TTC549 (cell line): ENCODE data around the gene ZNF598.
"Not testable (repeated sequence)": the region's sequence is repeated elsewhere in the genome, so short reads cannot be mapped to it uniquely, and the experiment has no call there.

Experiments
- FAIRE-seq: peaks from 2 replicates; lab custom pipeline; 2012; peaks lifted over from hg19 to GRCh38; lab: Jason Lieb, UNC

ZNF598 gene

DNA sequence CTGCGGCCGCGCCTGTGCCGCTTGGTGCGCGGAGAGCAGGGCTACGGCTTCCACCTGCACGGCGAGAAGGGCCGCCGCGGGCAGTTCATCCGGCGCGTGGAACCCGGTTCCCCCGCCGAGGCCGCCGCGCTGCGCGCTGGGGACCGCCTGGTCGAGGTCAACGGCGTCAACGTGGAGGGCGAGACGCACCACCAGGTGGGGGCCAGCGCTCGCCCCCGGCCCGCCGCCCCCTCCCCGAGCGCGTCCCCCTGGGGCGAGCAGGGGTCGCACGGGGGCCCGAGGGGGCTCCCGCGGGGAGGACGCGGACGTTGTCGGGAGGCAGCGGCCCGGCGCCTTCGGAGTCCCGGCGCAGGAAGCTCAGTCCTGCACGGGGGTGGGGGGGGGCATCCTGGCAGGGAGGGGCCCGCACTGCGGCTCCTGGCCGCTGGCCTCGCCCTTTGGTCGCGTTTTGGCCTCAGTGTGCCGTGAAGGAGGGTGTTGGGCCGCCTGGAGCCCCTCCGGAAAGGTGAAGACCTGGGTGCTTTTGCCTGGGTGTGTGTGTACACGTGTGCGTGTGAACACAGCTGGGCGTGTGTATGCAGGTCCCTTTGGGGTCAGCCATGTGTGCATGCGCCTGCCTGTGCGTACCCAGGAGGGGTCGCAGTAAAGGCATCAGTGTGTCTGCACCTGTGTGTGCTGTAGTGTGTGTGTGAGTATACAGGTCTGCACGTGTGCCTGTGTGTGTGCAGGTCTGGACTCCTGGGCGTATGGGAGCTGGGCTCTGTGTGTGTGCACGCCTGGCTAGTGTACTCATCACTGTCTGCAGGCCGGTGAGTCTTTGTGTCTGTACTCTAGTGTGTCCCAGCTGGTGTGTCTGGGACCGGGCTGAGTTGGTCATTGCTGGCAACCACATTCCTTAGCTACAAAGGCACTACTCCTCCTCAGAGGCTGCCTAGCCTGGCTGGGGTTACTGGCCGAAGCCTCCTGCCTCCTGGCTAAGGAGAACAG is 17.7 kb upstream of the ZNF598 start:
- FAIRE-seq = no peak

DNA sequence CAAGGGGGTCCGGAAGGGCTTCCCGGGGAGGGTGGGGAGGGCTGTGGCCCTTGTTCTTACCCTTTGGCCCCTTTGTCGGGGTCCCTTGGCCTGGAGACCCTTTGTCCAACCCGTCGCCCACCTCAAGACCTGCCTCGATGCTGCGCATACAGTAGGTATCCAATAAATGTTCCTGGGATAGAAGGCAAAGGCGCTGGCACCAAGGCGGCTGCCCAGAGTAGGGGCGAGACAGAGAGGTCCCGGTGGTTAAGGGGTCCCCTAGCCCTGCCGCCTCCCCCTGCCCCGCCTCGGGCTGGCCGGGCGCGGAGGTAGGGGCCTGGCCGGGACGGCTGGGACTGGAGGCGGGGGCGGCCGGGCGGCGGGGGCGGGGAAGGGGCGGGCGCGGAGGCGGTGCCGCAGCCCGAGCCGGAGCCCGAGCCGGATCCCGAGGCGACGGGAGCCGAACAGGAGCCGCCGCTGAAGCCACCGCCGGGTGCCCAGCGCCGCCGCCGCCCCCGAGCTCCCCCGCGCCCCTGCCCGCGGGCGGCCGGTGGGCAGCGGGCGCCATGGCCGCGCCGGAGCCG is 16.9 kb upstream of the ZNF598 start, which contains the start of gene NHERF2:
Gene NHERF2 (plus strand): TSS at position 442 of the 563 bp plus-strand sequence. CDS start 104 bp downstream, at position 546.
- FAIRE-seq = no peak

DNA sequence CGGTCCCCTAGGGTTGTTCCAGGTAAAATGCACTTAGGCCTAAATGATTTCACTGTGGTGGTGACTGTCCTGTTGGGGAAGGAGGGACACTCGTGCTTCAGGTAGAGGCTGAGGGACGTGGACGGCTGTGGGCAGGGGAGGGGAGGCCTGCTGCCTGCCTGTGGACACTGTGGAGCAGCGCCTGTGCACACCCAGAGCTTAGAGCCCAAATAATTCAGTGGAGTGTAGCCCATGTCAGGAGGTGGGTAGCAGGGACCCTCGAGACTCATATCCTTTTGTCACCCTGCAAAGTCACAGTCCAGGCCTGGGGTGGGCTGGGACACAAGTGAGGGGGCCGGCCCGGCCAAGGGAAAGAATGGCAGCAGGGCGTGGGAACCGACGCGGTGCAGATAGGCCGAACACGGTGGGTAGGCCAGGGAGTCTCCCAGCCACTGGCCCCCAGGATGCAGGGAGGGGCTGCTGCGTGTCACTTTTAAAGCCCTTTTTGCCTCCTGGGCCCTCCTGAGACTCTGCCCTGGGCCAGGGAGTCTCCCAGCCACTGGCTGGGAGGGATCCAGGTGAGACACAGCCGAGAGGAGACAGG is 16.3 kb upstream of the ZNF598 start:
- no peak for FAIRE-seq

DNA sequence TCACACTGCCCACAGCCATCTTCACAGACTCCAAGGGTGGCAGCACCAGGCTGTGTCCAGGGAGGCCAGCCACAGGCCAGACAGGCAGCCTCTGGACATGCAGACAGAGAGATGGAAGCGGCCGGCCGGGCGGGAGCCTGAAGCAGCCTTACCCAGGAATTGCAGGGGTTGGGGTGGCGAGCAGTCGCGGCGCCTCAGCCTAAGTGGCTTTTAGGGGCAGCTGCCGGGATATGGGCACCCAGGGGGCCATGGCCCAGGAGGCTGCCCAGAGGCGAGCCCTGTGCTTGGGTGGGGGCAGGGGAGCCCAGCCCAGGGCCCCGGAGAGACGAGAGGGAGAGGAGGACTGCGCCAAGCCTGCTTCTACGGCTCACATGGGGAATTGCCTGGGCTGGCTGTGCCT is 15.6 kb upstream of the ZNF598 start:
- FAIRE-seq = no peak

DNA sequence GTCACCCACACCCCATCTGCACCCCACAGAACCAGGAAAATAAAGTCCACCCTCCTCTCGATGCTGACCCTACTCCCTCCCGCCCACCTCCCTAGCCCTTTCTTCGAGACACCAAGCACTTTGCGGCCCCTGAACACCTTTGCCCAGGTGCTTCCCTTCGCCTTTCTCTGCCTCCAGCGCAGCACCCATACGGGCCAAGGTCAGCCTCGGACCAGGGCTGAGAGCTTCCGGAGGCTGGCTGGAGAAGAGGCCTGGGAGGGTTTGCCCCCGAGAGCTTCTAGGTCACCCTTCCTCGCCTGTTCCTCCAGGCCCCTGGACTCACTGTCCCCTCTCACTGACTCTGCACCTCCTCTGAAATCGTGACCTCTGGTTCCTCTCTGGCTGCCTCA is 14.4 kb upstream of the ZNF598 start:
- FAIRE-seq = no peak

DNA sequence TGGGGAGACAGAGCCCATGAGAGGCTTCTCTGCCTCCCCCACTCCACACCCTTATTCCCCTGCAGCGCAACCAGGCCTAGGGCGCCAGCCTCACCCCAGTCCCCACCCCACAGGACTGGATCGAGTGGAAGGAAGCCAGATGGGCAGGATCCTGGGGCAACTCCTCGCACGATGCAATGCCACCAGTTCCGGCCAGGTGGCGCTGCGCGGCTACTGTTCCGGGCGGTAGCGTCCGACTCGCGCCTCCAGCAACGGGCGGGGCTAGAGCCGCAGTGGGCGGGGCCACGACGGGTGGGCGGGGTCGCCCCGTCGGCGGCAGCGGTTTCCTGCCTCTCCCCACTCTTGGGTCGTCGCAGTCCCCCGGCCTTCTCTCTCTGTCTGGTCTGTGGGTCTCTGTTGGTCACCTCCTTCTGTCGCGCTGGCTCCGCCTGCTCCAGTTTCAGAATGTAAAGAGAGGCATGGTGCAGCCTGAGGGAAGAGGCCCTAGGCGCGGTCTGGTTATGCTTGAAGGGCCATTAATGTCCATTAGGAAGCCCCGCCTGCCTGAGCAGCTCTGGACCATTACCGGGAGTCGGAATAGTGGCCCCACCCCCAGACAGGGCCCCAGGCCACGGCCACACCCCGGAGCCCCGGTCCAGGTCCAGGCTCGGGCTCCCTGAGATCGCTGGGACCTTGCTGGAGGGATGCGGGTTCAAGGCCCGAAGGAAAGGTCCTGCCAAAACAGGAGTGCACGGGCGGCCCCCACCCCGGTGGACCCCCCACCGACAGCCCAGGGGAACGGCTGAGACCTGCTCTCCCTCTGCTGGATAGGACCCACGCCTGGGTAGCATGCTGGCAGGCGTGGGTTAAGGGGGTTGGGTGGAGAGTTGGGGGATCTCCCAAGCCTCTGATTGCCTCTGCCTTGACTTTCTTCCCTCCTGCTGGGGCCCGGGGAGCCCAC is 13.7 kb upstream of the ZNF598 start:
- no peak for FAIRE-seq

DNA sequence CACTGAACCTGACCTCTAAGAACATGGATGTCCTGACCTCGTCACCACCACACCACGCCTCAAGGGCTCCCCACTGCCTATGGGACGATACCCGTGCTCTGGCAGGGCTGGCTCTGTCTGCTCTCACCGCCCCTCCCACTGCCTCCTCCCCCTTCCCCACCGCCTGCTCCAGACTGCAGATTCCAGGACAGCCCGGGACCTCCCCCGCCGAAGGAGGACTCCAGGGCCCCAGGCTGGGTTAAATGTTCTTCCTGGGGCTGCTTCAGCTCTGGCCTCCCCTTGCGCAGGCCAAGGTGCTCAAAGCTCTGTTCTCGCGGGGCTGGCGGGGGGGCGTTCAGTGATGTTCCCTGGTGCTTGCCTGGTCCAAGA is 13.1 kb upstream of the ZNF598 start:
- no peak for FAIRE-seq

DNA sequence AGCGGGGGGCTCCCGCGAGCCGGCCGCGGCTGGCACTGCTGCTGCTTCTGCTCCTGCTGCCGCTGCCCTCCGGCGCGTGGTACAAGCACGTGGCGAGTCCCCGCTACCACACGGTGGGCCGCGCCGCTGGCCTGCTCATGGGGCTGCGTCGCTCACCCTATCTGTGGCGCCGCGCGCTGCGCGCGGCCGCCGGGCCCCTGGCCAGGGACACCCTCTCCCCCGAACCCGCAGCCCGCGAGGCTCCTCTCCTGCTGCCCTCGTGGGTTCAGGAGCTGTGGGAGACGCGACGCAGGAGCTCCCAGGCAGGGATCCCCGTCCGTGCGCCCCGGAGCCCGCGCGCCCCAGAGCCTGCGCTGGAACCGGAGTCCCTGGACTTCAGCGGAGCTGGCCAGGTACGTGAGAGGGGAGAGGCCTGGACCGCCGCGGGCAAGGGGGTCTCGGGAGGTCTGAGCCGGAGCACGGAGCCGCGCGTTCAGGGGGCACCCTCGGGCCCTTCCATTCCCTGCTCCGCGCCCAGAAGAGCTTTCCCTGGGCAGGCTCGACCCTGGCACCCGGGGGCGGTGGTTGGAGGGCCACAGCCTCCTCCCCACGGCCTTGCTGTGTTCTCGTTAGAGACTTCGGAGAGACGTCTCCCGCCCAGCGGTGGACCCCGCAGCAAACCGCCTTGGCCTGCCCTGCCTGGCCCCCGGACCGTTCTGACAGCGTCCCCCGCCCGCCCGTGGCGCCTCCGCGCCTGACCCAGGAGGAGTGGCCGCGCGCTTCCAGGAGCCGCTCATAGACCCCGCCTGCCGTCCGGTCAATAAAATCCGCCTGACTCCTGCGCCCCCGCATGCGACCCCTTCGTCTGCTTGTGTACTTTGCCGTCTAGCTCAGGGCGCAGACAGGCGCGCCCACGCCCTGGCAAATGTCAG is 10.6 kb upstream of the ZNF598 start:
- FAIRE-seq = no peak

DNA sequence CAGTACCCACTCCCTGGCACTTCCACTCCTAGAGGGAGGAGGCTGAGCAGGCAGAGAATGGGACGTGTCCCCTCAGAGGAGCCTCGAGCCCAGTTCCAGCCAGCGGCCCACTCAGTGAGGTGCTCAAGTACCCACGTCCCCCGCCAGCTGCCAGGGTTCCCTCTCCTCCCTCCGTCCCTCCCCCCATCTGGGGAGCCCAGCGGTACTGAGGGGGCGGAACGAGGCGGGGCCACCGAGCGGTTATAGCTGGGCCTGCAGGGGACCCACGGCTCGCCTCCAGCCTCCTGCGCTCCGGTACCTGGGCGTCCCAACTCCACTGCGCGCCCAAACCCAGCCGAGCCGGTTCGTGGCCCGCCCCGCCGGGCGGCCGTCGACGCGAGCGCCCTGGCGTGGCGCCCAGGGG is 9.9 kb upstream of the ZNF598 start, which contains the start of gene NPW:
Gene NPW (plus strand): TSS at position 268 of the 403 bp plus-strand sequence.
- FAIRE-seq = no peak

DNA sequence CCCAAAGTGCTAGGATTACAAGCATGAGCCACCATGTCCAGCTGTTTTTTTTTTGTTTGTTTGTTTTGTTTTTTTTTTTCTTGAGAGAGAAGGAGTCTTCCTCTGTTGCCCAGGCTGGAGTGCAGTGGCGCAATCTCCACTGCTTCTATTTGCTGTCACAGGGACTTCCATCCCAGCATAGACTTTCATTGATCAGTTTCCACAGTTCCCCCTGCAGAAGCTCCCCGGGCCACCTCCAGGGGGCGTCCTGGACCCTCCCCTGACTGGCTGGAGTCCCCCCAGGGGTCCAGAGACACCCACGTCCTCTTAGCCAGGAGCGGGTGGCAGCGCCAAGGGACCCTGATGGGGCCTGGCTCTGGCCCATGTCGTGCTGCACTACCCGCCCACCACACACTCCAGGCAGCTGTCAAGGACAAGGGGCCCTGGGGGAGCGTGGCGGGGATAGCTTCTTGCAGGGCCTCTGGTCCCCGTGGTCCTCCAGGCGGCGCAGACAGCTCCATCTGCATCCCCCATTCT is 6.8 kb upstream of the ZNF598 start:
- no peak for FAIRE-seq

DNA sequence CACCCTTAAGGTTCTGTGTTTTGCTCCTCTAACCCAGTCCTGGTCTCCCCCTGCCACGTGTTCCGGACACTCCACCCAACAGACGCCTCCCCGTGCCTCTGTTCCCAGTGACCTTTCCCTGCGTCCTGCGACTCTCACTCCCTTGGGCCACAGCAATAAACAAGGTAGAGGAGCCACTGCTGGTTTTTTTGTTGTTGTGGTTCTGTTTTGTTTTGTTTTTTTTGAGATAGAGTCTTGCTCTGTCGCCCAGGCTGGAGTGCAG is 6.3 kb upstream of the ZNF598 start:
- no peak for FAIRE-seq

DNA sequence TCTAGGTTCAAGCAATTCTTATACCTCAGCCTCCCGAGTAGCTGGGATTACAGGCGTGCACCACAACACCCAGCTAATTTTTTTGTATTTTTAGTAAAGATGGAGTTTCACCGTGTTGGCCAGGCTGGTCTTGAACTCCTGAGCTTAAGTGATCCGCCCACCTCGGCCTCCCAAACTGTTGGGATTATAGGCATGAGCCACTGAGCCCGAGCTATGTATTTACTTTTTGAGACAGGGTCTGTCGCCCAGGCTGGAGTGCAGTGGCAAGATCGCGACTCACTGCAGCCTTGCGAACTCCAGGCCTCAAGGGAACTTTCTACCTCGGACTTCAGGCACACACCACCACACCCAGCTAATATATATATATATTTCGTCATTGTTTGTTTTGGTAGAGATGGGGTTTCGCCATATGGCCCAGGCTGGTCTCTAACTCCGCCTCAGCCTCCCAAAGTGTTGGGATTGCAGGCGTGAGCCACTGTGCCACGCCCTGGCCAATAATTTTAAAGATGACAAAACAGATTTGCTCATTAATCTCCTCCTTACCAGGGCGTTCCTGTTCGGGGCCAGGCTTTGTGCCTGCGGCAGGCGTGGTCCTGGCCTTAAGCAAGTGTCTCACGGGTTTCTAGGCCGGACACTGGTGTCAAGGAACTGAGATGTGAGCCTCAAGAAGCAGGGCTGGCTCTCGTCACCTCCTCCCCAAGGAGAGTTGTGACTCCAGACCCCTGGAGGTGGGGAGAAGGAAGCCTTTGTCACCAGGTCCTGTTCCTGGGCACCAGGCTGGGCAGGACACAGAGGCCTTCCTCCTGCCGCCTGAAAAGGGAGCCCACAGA is 5.7 kb upstream of the ZNF598 start:
- FAIRE-seq = no peak

DNA sequence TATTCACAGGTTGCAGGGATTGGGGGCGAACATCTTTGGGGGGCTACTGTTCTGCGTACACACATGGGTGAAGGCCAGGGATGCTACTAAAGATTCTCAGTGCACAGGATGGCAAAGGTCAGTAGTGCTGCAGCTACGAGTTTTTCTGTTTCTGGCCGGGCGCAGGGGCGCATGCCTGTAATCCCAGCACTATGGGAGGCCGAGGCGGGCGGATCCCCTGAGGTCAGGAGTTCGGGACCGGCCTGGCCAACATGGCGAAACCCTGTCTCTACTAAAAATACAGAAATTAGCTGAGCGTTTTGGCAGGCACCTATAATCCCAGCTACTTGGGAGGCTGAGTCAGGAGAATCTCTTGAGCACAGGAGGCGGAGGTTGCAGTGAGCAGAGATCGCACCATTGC is 3.9 kb upstream of the ZNF598 start:
- no peak for FAIRE-seq

DNA sequence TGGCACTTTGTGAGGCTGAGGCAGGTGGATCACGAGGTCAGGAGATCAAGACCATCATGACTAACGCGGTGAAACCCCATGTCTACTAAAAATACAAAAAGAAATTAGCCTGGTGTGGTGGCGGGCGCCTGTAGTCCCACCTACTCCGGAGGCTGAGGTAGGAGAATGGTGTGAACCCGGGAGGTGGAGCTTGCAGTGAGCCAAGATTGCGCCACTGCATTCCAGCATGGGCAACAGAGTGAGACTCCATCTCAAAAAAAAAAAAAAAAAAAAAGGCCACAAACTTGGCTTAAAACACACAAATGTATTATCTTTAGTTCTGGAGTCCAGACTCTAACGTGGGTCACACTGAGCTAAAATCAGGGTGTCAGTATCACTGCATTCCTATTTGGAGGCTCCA is 2.1 kb upstream of the ZNF598 start:
- FAIRE-seq = not testable (repeated sequence)

DNA sequence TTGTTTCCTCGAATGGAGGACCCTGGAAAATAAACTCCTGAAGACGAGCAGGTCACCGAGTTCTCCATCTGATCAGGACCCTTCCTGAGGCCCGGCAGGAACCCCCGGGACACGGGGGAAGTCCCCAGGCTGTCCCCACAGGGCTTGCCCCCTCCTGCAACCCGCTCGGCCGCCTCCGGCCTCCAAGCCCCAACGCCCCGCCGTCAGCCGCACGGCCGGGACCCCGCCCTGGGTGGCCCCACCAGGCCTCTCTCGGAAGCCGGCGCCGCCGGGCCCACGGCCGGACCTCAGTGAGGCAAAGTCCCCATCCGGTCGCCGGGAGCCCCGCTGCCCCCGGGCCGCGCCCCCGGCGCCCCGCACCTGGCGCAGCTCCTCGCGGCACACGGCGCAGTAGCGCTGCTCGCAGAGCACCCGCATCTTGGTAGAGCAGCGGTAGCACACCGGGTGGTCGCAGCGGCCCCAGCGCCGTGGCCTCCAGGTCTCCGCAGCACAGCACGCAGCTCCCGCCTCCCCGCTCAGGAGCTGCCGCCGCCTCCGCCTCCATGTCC is 383 bp downstream of the ZNF598 start:
- FAIRE-seq = no peak

DNA sequence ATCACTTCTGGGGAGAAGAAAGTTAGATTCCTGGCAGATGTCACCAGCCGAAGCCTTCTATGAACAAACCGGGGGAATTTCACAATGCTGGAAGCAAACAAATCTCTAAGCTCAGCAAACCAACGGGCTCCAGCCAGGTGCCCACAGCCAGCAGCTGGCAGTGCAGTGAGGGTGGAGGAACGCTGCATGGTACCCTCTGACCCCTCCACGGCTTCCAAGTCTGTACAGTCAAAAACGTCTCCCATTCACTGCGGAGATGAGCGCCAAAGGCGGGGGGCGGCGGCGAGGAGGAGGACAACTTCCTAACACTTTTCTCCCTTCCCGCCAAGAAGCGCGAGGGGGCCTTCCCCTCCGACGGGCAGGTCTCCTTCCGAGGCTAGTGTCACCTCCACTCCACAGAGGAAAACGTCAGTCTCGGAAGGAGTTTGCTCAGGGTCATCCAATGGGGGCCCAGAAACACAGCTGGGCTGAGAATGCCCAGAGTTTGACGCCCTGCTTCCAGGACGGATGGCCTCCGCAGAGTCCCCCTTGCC is 924 bp downstream of the ZNF598 start:
- no peak for FAIRE-seq

DNA sequence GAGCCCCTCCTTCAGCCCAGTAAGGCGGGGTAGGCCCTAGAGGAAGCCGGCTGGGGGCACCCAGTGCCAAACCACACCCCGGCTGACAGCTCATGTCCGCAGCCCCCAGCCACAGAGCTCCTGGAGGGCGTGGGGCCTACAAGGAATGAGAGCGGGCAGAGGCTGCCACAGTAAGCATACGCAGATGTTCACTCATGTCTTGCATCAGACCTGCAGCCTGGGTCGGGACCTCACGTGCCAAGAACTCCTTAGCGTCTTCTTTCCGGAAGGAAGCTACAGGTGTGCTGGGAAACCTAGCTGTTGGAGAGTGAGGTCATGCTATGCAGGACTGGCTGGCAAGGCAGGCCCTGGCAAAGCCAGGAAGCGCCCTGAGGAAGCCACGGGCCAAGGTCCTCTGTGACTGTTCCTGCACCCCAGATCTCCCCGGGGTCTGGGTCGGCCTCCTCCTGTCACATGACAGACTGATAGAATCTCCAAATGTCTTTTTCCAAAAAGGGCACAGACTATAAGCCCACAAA is 1.6 kb downstream of the ZNF598 start:
- no peak for FAIRE-seq

DNA sequence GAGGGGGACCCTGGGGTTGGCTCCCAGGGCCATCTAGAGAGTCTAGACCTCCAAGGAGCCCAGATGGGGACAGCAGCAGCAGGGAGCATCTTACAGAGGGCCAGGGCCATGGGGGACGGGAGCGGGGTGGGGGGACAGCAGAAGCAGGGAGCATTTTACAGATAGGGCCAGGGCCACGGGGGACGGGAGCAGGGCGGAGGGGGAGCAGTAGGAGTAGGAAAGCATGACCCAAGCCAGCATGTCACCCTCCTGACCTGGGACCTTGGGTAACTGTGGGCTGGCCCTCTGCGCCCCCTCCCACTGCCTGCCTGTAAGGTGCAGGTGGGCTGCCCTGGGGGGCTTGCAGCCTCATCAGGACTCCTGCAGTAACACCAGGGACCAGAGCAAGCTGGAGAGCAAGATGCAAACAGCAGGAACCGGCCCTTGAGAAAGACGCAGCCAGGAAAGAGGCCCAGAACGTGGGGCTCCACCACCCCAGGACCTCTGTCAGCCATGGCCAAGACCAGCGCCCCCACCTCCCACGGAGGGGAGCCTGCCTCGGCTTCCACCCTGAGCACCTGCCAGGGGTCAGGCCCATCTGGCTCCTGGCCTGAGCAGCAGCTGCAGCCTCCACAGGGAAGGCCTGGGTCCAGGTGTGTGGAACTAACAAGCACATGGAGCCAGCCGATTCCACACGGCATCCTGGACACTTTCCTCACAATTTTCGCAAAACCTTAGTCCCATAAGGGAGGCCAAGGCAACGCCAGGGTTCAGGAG is 2.4 kb downstream of the ZNF598 start:
- no peak for FAIRE-seq

DNA sequence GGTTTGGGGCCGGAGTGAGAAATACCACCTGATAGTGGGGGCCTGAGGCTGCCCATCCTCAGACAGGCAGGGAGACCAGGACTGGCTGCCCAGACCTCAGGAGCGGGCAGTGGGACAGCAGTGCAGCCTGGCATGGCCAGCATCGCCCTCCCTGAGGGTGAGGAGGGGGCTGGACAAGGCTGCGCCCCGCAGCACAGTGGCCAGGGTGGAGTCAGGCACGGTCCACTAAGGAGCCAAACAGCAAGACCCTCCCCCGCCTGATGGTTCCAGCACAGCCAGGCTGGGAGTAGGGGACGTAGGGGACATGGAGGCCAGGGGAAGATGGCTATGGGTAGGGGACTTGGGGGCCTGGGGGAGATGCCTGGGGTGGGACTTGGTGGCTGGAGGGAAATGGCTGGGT is 3.3 kb downstream of the ZNF598 start:
- no peak for FAIRE-seq
